IMR-90 (cell line): Measurements from ENCODE around the gene SHCBP1L. TPM values are rescaled to one million over a fixed set of nuclear protein-coding genes. Genes with fewer than 3 reads are reported as not detected.

Source experiments
- ATAC-seq: fragments of 200-7000 bp; cut with Tn5 transposase; 2 replicates; pipeline ENCODE4 v1.9.1; 2020; ENCODE audit warnings: low read depth, mild to moderate bottlenecking, moderate library complexity
- BruUV-seq: library from RNA; stranded (reverse); fragments of 400-500 nt; replicated peaks from 2 replicates; lab custom pipeline; 2021; lab: Mats Ljungman, UMichigan
- CTCF ChIA-PET: fragments of 300-600 bp; formaldehyde crosslinking; extraction: SDS; loops from one replicate; lab custom pipeline; 2021; ENCODE audit warnings: antibody characterized with exemption; lab: Yijun Ruan, JAX
- POLR2A ChIA-PET: fragments of 300-600 bp; sonication (Branson Sonifier 250); formaldehyde crosslinking; loops from one replicate; lab custom pipeline; 2022; ENCODE audit warnings: antibody characterized with exemption; ENCODE audit not compliant: unreplicated experiment; lab: Charles Lee
- DNase-seq: peaks from one replicate; pipeline ENCODE4 v3.0.0; 2013
- H2AFZ ChIP-seq: replicated peaks from 2 replicates; pipeline ENCODE3; 2013; ENCODE audit warnings: low read length, mild to moderate bottlenecking; ENCODE audit not compliant: poor library complexity
- H2AK5ac ChIP-seq: 2 replicates; pipeline ENCODE4 v1.6.1; 2013; ENCODE audit warnings: low read depth, low read length, inconsistent platforms
- H2AK9ac ChIP-seq: replicated peaks from 2 replicates; pipeline ENCODE3; 2013; ENCODE audit warnings: mild to moderate bottlenecking, low read depth, low read length, moderate library complexity; ENCODE audit not compliant: poor library complexity
- H2BK120ac ChIP-seq: 2 replicates; pipeline ENCODE4 v1.6.1; 2013; ENCODE audit warnings: low read depth, low read length, inconsistent platforms
- H2BK15ac ChIP-seq: 3 replicates; pipeline ENCODE4 v1.6.1; 2013; ENCODE audit warnings: low read depth, low read length, inconsistent platforms
- H2BK20ac ChIP-seq: 2 replicates; pipeline ENCODE4 v1.6.1; 2013; ENCODE audit warnings: low read depth, mild to moderate bottlenecking, inconsistent platforms, low read length, moderate library complexity
- H2BK5ac ChIP-seq: 2 replicates; pipeline ENCODE4 v1.6.1; 2013; ENCODE audit warnings: mild to moderate bottlenecking, low read depth, low read length, inconsistent platforms; ENCODE audit not compliant: poor library complexity, severe bottlenecking
- H3K14ac ChIP-seq: replicated peaks from 2 replicates; pipeline ENCODE4 v1.6.1; 2013; ENCODE audit warnings: low read depth, low read length, inconsistent platforms
- H3K18ac ChIP-seq: 2 replicates; pipeline ENCODE4 v1.6.1; 2013; ENCODE audit warnings: low read depth, low read length, control low read depth
- H3K23ac ChIP-seq: 2 replicates; pipeline ENCODE4 v1.6.1; 2013; ENCODE audit warnings: low read depth, low read length, inconsistent platforms
- H3K27ac ChIP-seq: 2 replicates; pipeline ENCODE4 v1.5.1; 2013; ENCODE audit warnings: mild to moderate bottlenecking, control low read depth, low read length; ENCODE audit not compliant: insufficient read depth
- H3K27me3 ChIP-seq: 2 replicates; pipeline ENCODE4 v1.6.1; 2013; ENCODE audit warnings: low read length; ENCODE audit not compliant: control insufficient read depth, insufficient read depth
- H3K36me3 ChIP-seq: 2 replicates; pipeline ENCODE4 v1.6.1; 2013; ENCODE audit warnings: low read length, mixed read lengths; ENCODE audit not compliant: control insufficient read depth, insufficient read depth
- H3K4ac ChIP-seq: 2 replicates; pipeline ENCODE4 v1.6.1; 2013; ENCODE audit warnings: low read depth, low read length, inconsistent platforms
- H3K4me1 ChIP-seq: 2 replicates; pipeline ENCODE4 v1.6.1; 2013; ENCODE audit warnings: low read length, mixed read lengths; ENCODE audit not compliant: control insufficient read depth, insufficient read depth
- H3K4me2 ChIP-seq: 2 replicates; pipeline ENCODE4 v1.6.1; 2013; ENCODE audit warnings: low read depth, mild to moderate bottlenecking, control low read depth, low read length, moderate library complexity
- H3K4me3 ChIP-seq: 2 replicates; pipeline ENCODE4 v1.5.1; 2013; ENCODE audit warnings: low read depth, mild to moderate bottlenecking, control low read depth, low read length, moderate library complexity; ENCODE audit not compliant: insufficient read depth
- H3K56ac ChIP-seq: 2 replicates; pipeline ENCODE4 v1.6.1; 2013; ENCODE audit warnings: low read length, inconsistent platforms; ENCODE audit not compliant: insufficient read depth; ENCODE audit errors: extremely low read depth
- H3K79me1 ChIP-seq, 2 experiments: 2 replicates each; pipeline ENCODE4 v1.6.1; 2013; ENCODE audit warnings: low read length in 2 of 2, inconsistent platforms in 1 of 2, low read depth in 1 of 2
- H3K9ac ChIP-seq: 2 replicates; pipeline ENCODE4 v1.6.1; 2013; ENCODE audit warnings: low read depth, low read length, control low read depth
- H3K9me1 ChIP-seq: 2 replicates; pipeline ENCODE4 v1.6.1; 2013; ENCODE audit warnings: low read length, inconsistent platforms; ENCODE audit not compliant: insufficient read depth
- H3K9me3 ChIP-seq: 2 replicates; pipeline ENCODE4 v1.6.1; 2013; ENCODE audit warnings: low read length; ENCODE audit not compliant: control insufficient read depth, insufficient read depth
- H4K20me1 ChIP-seq: 2 replicates; pipeline ENCODE4 v1.6.1; 2013; ENCODE audit warnings: low read length, inconsistent platforms; ENCODE audit not compliant: insufficient read depth
- H4K5ac ChIP-seq: 2 replicates; pipeline ENCODE4 v1.6.1; 2013; ENCODE audit warnings: mild to moderate bottlenecking, low read depth, low read length, control low read depth
- H4K8ac ChIP-seq, 2 experiments: 2 replicates each; pipeline ENCODE4 v1.6.1; 2013; ENCODE audit warnings: low read depth in 2 of 2, low read length in 2 of 2, control low read depth in 1 of 2, inconsistent platforms in 1 of 2
- H4K91ac ChIP-seq: 2 replicates; pipeline ENCODE4 v1.6.1; 2013; ENCODE audit warnings: low read depth, low read length, inconsistent platforms; ENCODE audit not compliant: insufficient read depth
- BHLHE40 ChIP-seq: fragments of 150-350 bp; IDR thresholded peaks from 2 replicates; pipeline ENCODE4 v1.6.1; 2016; ENCODE audit warnings: mild to moderate bottlenecking, low read depth, low read length
- RAD21 ChIP-seq: IDR thresholded peaks from 2 replicates; pipeline ENCODE4 v1.6.1; 2012; ENCODE audit warnings: low read length, improper control_type of control experiment
- WGBS, 2 experiments: methylation state at CpG; one replicate each; pipeline versions ENCODE4 v1.1.5 to v1.1.7; 2013; ENCODE audit warnings: missing lambda C conversion rate in 2 of 2; ENCODE audit not compliant: insufficient read length in 1 of 2; ENCODE audit errors: extremely low coverage in 2 of 2; 5-methylcytosine and 5-hydroxymethylcytosine counted together
- dilution Hi-C: fragments of 300-500 bp; cut with HindIII; formaldehyde crosslinking; loops from one replicate; pipeline ENCODE4 v1.14.3; 2018; ENCODE audit warnings: low sequenced_read_pairs; ENCODE audit not compliant: unreplicated experiment
- in situ Hi-C: fragments of 300-500 bp; cut with MboI; formaldehyde crosslinking; loops from 3 replicates; pipeline ENCODE4 v1.14.3; 2019; ENCODE audit warnings: low sequenced_read_pairs, inconsistent platforms, mixed read lengths
- intact Hi-C: fragments of 100-400 bp; cut with micrococcal nuclease; formaldehyde crosslinking; loops from 2 replicates; pipeline ENCODE4 v1.10.0; 2022
- polyA plus RNA-seq, 3 experiments: library from polyadenylated mRNA; depleted of rRNA; stranded (reverse); fragments of >200 nt; gene quantifications; 2 replicates each; pipeline ENCODE4 v1.2.3, GENCODE V29; 2012; ENCODE audit warnings: low replicate concordance in 1 of 3
- total RNA-seq: library from RNA; depleted of rRNA; stranded (reverse); fragments of >200 nt; gene quantifications from 2 replicates; pipeline ENCODE4 v1.2.3, GENCODE V29; 2012
- TF ChIP-seq, protein P1 (sequence below): fragments of 150-350 bp; IDR thresholded peaks from 2 replicates; pipeline ENCODE4 v1.6.1; 2016; ENCODE audit warnings: low read depth, mild to moderate bottlenecking, low read length, moderate library complexity, borderline replicate concordance

Gene SHCBP1L
- total and polyA plus RNA-seq, 2 of the 4 experiments (the other 2 are of a cell fraction) = not detected

DNA sequence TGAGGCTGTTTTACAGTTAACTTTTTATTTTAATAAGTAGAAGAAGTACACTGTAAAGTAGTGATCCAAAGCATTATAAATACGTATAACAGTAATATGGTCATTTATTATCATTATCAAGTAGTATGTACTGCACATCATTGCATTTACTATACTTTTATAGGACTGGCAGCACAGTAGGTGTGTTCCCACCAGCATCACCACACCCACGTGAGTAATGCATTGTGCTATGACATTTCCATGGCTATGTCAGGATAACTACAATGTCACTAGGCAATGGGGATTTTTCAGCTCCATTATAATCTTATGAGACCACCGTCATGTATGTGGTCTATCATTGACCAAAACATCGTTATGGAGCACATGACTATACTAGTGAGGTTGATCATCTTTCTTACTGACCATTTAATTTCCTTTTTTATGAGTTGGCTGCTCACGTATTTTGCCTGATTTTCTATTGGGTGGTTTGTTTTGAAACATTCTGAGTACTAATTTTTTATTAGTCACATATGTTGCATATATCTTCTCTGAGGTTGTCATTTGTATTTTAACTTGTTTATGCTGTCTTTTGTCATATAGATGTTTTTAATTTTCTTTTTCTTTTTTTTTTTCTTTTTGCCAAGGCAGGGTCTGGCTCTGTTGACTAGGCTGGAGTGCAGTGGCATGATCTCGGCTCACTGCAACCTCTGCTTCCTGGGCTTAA lies 25.3 kb upstream of the SHCBP1L start:
- Histone ChIP-seq H3K9me3 (no peaks in the 10 kb centered on the region), H3K79me1 (no peaks in the 10 kb centered on the region), H3K4ac (no peak overlapping the region), H2AK5ac (0 out of 2 replicates have a peak overlapping the region, but pooled peaks have one; percentile 74), H3K4me1 (peaks cover 7% of the 10 kb centered on the region), H2BK120ac (no peak overlapping the region), H2BK15ac (0 out of 3 replicates have a peak overlapping the region, but pooled peaks have one; percentile 7), H2BK20ac (no peak overlapping the region), H4K5ac (no peak overlapping the region), H3K4me2 (no peak overlapping the region), H4K20me1 (no peaks in the 10 kb centered on the region), H3K36me3 (no peaks in the 10 kb centered on the region), H4K8ac (no peak overlapping the region), H3K27ac (peak overlapping the region; percentile 49; the same call in 1 of the 2 replicates), H3K9ac (no peak overlapping the region), H3K27me3 (no peaks in the 10 kb centered on the region), H2AK9ac (no peak overlapping the region), H3K56ac (no peak overlapping the region), H3K23ac (no peak overlapping the region), H3K9me1 (no peaks in the 10 kb centered on the region), H2AFZ (no peak overlapping the region), H3K14ac (no peak overlapping the region), H4K91ac (no peak overlapping the region), H2BK5ac (peak overlapping the region; percentile 79), H3K18ac (peak overlapping the region; percentile 57; the same call in 1 of the 2 replicates), H3K4me3 (no peak overlapping the region)
- ATAC-seq (no peak), DNase-seq (no peak)
- ChIA-PET CTCF (interaction anchor here (0.6 to 1.0 kb wide), 2 partner anchors 15 to 24 kb away, joined by 3 read pairs; no protein-coding TSS in a partner anchor), POLR2A (no interaction called here)
- intact Hi-C loops = loop anchor here (5.0 kb wide), 1 partner anchor 149 kb away; no protein-coding TSS in a partner anchor
- no CpG with 5 or more reads among the region's 6 CpGs for WGBS, 2 experiments
- in situ Hi-C loops = no loop called here
- BruUV-seq = no TSS peak
- dilution Hi-C loops = no loop called here
- TF ChIP-seq RAD21 = no peak
- TF ChIP-seq, protein P1, sequence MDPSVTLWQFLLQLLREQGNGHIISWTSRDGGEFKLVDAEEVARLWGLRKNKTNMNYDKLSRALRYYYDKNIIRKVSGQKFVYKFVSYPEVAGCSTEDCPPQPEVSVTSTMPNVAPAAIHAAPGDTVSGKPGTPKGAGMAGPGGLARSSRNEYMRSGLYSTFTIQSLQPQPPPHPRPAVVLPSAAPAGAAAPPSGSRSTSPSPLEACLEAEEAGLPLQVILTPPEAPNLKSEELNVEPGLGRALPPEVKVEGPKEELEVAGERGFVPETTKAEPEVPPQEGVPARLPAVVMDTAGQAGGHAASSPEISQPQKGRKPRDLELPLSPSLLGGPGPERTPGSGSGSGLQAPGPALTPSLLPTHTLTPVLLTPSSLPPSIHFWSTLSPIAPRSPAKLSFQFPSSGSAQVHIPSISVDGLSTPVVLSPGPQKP = no peak
- TF ChIP-seq BHLHE40 = no peak
